Hematopoietic multipotent progenitor cell treated with erythropoietin and hydrocortisone succinate and interleukin-3 and kit ligand, for 17 days (in vitro differentiated cells): ENCODE results near the gene ITGB2.
"Not testable (repeated sequence)": the region's sequence is repeated elsewhere in the genome, so short reads cannot be mapped to it uniquely, and the experiment has no call there.

ENCODE experiments used
- DNase-seq: peaks from one replicate; pipeline ENCODE4 v3.0.0-alpha.2; 2015; ENCODE audit warnings: low spot score

The ITGB2 gene

DNA sequence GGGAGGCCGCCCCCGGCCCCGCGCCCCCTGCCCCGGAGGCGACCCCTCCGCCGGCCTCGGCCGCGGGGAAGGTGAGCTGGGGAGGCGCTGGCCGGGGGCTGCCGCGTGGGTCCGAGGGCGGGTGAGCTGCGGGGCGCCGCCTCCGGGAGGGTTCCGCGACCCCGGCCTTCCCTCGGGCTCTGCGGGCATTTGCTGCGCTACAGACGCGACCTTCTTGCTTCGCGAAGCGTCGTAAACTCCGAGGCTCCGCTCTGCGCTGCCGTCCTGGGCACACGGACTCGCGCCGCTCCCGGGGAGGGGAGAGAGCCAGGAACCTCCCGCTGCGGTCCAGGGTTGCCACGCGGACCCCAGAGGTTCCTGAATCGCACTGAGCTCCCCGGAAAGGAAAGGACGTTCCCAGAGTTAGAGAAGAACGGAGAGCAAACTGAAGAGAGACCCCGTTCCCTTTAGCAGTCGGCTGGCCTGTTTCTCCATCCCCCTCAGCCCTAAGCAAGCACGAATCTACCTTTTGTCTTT lies 19.5 kb upstream of the ITGB2 start:
- DNase-seq, result peak; percentile 22

GRCh38 chr21:44939532-44940115 lies 18.9 kb upstream of the ITGB2 start, which contains the start of gene SLX9:
Gene SLX9 (plus strand): TSS chr21:44940029. CDS start chr21:44940058, 29 bp downstream.
- peak; percentile 43 for DNase-seq

- no peak for DNase-seq
Measured at GRCh38 chr21:44938772-44939531, 18.3 kb upstream of the ITGB2 start.

DNA sequence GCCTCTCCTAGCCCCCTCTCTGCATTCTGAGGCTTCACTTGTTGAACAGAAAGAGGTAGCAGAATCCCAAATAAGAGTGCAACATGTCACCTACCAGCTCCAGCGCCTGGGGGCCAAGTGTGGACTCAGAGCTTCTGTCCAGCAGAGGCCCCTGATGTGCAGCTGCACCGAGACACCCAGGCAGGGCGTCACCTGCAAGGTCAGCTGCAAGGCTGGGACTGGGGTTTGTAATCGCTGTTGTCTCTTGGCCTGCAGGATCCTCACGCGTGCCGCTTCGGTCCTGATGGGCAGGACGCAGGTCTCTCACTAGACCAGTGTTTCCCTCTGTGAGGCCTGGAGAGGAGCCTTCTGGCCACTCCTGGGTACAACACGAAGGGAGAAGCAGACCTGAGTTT lies 14.8 kb upstream of the ITGB2 start:
- no peak for DNase-seq

DNA sequence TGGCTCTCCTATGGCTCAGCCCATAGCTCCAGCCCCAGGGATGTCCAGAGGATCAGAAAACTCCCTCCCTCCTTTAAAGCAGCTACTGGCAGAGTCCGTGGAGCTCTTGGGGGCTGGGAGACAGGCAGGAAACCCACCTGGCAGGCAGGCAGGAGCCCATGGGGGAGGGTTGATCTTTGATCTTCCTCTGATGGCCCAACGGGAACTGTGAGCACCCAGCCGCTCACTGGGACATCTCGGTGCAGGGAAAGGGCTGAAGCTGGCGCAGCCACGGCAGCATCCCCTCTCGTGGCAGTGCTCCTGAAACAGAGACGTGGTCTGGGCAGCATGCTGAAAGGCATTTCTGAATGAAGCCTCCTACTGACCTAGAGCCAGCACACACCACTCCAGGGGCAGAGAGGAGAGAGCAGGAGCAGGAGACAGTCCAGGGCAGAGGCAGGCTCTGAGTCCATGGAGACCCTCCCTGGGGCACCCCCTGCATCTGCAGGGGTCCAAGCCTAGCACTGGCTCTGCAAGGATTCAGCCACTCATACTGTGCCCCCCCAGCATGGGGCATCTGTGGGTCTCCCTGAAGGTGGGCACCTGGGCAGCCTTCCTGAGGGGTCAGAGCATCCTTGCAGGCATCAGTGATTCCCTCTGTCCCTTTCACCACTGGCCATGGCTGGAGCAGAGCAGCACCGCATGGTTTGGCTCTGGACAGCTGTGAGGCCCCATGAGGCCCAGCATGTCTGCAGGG lies 14.3 kb upstream of the ITGB2 start:
- no peak for DNase-seq

DNA sequence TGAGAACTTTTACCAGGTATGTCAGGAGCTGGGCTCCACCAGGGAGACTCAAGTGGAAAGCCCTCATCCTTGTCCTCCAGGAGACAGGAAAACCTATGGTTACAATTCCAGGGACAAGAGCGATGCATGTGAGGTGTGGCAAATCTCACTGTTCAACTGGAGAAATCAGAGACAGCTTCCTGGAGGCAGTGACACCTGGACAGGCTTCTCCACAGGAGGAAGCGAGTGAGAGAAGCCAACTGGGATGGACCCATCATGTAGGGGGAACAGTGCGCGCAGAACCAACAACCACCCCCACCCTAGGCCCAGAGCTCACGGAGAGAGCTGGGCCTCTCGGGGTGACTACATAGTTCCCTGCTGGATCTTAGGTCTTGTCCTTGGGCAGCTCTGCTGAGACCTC lies 13.6 kb upstream of the ITGB2 start:
- DNase-seq, result no peak

GRCh38 chr21:44933918-44934260 lies 13.2 kb upstream of the ITGB2 start:
- DNase-seq, result no peak

DNA sequence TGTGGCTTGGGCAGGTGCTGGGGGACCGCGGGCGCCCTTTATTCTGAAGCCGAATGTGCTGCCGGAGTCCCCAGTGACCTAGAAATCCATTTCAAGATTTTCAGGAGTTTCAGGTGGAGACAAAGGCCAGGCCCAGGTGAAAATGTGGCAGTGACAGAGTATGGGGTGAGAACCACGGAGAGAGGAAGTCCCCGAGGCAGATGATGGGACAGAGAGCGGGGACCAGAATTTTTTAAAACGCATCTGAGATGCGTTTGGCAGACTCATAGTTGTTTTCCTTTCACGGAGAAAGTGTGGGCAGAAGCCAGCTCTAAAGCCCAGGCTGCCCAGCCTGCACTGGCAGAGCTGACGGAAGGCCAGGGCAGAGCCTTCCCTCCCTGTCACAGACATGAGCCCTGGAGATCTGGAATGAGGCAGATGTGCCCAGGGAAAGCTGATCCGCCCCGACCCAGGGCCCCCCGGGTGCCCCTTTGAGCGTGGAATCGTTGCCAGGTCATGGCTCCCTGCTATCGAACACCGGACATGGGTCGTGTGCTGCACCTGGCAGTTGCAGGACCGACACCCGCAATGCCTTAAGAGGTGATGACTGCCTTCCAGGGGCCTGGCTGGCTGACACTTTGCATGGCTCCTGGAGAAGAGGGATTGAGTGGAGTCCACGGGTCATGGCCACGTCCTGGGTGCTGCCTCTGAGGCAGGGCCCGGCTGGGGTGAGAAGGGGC lies 12.7 kb upstream of the ITGB2 start:
- DNase-seq, result no peak

GRCh38 chr21:44932408-44933181 lies 11.9 kb upstream of the ITGB2 start:
- peak; percentile 36 for DNase-seq

GRCh38 chr21:44931501-44932407 lies 11.1 kb upstream of the ITGB2 start:
- DNase-seq, result no peak

GRCh38 chr21:44931137-44931500 lies 10.4 kb upstream of the ITGB2 start:
- no peak for DNase-seq

GRCh38 chr21:44930543-44930981 lies 9.9 kb upstream of the ITGB2 start:
- no peak for DNase-seq

DNA sequence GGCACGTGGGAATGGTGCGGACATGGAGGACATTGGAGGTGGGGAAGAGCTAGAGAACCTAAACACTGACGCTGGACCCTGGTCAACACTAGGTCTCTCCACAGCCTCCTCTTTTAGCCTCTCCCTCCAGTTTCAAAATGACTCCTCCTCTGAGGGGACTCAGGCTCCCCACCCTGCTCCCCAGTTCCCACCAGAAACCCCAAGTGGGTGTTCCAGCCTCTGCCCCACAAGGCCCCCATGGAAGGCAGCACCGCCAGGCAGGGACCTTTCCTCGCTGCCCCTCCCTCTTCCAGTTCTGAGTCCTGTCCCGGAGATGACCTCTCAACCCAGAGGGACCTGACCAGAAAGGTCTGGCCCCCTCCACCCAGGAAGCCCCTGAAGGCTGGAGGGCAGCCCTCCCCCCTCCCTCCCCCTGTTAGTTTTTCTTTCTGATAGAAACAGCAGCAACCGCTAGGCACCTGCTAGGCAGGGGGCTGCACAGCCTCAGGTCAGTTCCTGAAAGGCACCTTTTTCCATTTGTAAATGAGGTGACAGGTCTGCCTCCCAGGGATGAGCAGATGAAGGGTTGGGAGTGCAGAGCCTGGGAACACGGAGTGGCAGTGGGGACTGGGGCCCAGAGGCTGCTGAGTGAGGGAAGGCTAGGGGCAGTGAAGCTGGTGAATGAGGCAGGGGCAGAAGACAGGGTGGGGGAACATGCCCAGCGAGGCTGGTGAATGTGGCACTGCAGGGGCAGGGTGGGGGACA lies 9.3 kb upstream of the ITGB2 start:
- no peak for DNase-seq

DNA sequence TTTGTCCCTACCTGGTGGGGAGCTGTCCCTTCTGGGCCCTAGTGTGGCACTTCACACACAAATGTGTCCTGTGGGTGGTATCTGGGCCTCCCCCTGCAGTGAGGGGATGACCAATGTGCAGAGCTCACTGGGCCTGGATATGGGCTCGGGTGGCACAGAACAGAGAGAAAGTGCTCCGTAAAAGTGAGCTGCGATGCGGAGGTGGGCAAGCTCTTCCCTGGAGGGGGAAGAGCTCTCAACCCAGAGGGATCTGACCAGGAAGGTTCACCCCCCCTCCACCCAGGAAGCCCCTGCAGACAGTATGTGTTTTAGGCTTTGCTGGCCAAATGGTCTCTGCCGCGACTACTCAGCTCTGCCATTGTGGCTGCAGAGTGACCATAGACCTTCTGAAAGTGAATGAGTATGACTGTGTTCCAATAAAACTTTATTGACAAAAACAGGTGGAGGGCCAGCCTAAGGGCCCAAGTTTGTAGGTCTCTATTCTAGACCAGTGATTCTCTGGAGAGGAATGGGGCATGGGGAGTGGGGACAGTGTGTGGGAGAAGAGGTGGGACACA lies 8.6 kb upstream of the ITGB2 start:
- DNase-seq, result no peak

GRCh38 chr21:44928500-44929241 lies 8.0 kb upstream of the ITGB2 start:
- not testable (repeated sequence) for DNase-seq

DNA sequence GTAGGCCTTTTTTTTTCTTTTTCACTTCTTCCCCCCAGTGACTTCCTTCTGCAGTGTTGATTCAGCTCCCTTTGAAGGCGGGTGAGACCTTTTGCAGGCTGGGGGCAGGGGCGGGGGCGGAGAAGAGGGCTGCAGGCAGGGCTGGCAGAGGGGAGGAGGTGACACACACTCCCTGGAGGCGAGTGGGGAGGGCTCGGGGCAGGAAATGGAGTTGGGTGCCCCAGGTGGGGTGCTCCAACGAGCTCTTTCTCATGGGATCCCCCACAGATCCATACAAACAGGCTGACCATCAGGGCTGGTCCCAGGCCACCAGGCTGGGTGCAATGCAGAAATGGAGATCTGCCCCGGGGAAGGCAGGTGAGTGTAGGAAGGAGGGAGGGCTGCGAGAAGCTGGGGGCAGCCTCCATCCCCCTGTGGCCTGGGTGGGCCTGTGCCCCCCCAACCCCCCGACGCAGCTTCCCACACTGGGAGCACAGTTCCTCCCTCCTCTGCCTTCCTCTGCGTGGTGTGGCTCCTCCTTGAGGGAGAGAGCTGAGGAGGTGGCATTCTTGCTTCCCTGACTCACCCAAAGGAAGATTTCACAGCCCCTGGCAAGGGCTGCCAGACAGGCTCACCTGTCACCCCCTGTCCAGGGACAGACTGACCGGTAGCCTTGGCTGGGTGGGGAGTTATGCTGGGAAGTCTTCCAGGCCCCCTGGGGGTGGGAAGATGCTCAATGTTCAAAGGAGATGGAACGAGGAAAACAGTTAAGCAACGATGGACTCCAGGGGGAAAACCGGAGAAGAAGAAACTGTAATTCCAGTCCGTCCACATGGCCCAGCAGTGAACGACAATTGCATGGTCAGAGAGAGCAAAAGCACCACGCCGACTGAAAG lies 7.1 kb upstream of the ITGB2 start:
- no peak for DNase-seq

GRCh38 chr21:44927259-44927586 lies 6.5 kb upstream of the ITGB2 start:
- DNase-seq, result no peak
